Gastrocnemius medialis (tissue), 4 donors: ENCODE data around the gene AAMDC.

ENCODE experiments used
- POLR2A ChIP-seq, 2 donors: fragments of 450-650 bp; IDR thresholded peaks; one replicate each; pipeline ENCODE4 v1.6.1; 2017; ENCODE audit warnings: antibody characterized with exemption in 2 of 2, mild to moderate bottlenecking in 2 of 2, moderate library complexity in 2 of 2
- TF ChIP-seq, protein P1 (sequence below), 5 experiments: fragments of 450-650 bp in 3 of 5; fragments of 200-600 bp in 2 of 5; sonication (generic) in 2 of 5; IDR thresholded peaks in 4 of 5; conservative IDR thresholded peaks in 1 of 5; 1 replicate in 4 of 5; 2 replicates in 1 of 5; pipeline ENCODE4 v1.5.1; 2016 to 2019; ENCODE audit warnings: antibody characterized with exemption in 5 of 5, mild to moderate bottlenecking in 3 of 5, moderate library complexity in 3 of 5

DNA sequence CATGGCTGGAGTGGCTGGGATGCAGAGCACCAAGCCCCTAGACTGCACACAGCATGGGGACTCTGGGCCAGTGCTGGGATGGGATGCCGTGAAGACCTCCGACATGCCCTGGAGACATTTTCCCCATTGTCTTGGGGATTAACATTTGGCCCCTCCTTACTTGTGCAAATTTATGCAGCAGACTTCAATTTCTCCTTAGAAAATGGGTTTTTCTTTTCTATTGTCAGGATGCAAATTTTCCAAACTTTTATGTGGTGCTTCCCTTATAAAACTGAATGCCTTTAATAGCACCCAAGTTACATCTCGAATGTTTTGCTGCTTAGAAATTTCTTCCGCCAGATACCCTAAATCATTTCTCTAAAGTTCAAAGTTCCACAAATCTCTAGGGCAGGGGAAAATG, 29.6 kb upstream of the AAMDC start:
- TF ChIP-seq, protein P1, sequence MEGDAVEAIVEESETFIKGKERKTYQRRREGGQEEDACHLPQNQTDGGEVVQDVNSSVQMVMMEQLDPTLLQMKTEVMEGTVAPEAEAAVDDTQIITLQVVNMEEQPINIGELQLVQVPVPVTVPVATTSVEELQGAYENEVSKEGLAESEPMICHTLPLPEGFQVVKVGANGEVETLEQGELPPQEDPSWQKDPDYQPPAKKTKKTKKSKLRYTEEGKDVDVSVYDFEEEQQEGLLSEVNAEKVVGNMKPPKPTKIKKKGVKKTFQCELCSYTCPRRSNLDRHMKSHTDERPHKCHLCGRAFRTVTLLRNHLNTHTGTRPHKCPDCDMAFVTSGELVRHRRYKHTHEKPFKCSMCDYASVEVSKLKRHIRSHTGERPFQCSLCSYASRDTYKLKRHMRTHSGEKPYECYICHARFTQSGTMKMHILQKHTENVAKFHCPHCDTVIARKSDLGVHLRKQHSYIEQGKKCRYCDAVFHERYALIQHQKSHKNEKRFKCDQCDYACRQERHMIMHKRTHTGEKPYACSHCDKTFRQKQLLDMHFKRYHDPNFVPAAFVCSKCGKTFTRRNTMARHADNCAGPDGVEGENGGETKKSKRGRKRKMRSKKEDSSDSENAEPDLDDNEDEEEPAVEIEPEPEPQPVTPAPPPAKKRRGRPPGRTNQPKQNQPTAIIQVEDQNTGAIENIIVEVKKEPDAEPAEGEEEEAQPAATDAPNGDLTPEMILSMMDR (IDR thresholded peaks at IDR 0.05 in 4 of 5, conservative IDR thresholded peaks at IDR 0.05 in 1 of 5) = no peak
- TF ChIP-seq POLR2A (IDR thresholded peaks at IDR 0.05) = no peak
